IMR-90 (cell line): ENCODE measurements around the gene SRCAP.

ENCODE experiments used
- CEBPB ChIP-seq: IDR thresholded peaks from 2 replicates; pipeline ENCODE4 v1.6.1; 2012; ENCODE audit warnings: low read depth, low read length, improper control_type of control experiment
- CHD1 ChIP-seq: IDR thresholded peaks from 2 replicates; pipeline ENCODE4 v1.6.1; 2012; ENCODE audit warnings: low read depth, low read length, improper control_type of control experiment
- MXI1 ChIP-seq: IDR thresholded peaks from 2 replicates; pipeline ENCODE4 v1.6.1; 2012; ENCODE audit warnings: low read depth, mild to moderate bottlenecking, low read length, moderate library complexity, borderline replicate concordance
- SMC3 ChIP-seq: fragments of 150-350 bp; IDR thresholded peaks from 2 replicates; pipeline ENCODE4 v1.6.1; 2016; ENCODE audit warnings: low read depth, mild to moderate bottlenecking, antibody characterized with exemption, low read length, moderate library complexity
- TF ChIP-seq, protein P1 (sequence below): conservative IDR thresholded peaks from 2 replicates; pipeline ENCODE4 v1.5.1; 2012; ENCODE audit warnings: mild to moderate bottlenecking, low read depth, low read length, improper control_type of control experiment

DNA sequence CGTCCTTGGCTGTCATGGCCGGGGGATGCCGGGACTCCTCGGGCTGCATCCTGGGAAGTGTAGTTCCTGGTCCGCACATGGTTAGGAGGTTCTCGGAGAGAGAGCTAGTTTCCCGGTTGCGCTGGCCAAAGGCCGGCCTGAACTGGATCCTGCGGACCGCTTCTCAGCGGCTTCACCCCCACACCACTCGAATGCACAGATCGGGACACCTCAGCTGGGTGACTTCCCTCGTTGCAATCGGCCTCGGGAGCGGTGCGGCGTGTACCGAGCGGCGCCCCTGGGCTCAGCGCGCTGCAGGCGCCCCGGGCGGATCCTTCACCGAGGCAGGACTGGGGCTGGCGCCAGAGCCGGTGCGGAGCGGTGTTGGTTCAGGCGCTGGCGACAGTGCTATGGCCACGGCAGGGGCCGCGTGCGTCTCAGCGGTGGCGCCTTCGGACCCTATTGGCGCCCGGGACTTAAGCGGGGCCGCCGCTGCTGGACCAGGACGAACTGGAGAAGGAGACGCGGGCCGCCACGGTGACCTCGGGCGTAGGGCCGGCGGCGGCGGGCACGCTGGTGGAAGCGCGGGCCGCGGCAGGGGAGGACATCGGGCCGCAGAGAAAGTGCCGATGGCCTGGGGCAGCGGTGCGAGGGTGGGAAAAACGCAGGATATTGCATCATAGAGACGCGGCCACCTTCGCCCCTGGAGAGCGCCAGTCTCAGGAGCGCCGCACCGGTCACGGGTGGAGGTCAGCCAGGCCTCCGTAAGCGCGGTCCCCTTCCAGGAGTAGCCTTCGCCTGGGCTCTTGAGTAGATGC lies 76.6 kb downstream of the SRCAP start:
- TF ChIP-seq CEBPB (peak; percentile 94), SMC3 (no peak), MXI1 (peak; percentile 98), CHD1 (no peak)
- TF ChIP-seq, protein P1, sequence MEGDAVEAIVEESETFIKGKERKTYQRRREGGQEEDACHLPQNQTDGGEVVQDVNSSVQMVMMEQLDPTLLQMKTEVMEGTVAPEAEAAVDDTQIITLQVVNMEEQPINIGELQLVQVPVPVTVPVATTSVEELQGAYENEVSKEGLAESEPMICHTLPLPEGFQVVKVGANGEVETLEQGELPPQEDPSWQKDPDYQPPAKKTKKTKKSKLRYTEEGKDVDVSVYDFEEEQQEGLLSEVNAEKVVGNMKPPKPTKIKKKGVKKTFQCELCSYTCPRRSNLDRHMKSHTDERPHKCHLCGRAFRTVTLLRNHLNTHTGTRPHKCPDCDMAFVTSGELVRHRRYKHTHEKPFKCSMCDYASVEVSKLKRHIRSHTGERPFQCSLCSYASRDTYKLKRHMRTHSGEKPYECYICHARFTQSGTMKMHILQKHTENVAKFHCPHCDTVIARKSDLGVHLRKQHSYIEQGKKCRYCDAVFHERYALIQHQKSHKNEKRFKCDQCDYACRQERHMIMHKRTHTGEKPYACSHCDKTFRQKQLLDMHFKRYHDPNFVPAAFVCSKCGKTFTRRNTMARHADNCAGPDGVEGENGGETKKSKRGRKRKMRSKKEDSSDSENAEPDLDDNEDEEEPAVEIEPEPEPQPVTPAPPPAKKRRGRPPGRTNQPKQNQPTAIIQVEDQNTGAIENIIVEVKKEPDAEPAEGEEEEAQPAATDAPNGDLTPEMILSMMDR = no peak
